HK-2 (cell line): ENCODE data around the gene LTA4H.

Experiments used
- DNase-seq: peaks from one replicate; pipeline ENCODE4 v3.0.0-alpha.2; 2018; ENCODE audit not compliant: unreplicated experiment

The LTA4H gene

DNA sequence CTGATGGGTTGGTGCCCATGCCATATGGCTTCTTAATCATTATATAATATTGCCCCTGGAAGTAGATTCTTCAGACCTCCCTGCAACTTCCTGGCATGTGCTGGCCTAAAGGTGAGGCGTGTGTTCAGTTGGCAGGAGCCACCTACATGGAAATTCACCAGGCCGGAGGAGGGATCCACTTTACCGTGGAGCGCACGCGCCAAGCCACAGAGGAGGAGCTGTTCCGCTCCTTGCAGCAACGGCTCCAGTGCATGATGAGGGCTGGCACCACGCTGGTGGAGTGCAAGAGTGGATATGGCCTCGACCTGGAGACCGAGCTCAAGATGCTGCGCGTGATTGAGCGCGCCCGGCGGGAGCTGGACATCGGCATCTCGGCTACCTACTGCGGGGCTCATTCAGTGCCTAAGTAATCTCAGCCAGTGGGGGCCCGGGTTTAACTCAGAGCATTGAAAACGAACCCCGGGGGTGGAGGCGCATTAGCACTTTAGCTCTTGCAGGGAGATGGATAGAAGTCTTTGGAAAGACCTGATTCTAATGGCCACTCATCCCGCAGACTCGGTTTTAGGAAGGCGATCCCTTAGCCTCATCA, 78.7 kb downstream of the LTA4H start:
- no peak for DNase-seq

DNA sequence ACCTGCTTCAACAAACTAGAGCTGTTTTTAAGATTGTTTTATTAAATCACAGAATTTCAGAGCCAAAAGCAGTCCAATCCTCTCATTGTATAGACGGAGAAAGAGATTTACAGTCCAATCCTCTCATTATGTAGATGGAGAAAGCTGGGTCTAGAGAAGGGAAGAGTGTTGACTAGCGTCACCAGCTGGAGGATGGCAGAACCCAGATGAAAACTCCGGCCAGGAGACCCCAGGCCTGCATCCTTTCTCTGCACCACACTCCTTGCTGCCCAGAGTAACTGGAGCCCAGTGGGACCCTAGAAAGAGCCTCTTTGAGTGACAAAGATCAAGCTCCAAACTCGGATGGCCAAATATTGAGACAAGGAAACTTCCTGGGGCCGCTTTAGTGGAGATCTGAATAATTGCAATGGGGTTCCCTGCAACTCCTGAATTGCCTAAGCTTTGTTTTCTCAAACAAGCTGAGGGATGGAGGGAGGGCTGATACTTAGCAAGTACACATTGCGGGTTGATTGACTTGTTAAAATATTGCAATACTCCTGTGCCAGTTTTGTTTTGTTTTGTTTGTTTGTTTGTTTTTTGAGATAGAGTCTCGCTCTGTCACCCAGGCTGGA, 79.7 kb downstream of the LTA4H start:
- no peak for DNase-seq

DNA sequence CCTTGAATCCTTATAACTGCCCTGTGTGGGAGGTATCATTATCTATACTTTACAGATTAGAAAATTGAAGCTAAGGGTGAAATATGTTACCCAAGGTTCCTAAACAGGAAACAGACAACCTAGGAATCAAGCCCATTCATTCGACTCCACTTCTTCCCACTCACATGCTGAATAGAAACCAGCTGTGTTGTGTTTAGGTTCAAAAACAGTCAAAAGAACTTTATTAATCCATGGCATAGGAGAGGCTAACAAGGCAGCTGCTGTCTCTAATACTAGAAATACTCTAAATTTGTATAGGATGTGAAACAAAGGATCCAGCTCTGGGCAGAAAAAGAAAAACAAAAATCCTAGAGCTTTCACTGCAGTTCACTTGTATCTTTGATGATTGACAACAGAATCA, 82.4 kb downstream of the LTA4H start:
- DNase-seq: no peak

DNA sequence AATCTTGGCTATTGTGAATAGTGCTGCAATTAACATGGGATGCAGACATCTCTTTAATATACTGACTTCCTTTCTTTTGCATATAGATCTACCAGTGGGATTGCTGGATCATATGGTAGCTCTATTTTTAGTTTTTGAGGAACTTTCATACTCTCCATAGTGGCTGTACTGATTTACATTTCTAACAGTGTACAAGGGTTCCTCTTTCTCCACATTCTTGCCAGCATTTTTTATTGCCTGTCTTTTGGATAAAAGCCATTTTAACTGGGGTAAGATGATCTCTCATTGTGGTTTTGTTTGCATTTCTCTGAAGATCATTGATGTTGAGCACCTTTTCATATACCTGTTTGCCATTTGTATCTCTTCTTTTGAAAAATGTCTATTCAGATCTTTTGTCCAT, 83.9 kb downstream of the LTA4H start:
- DNase-seq: no peak
